Progenitor cell of endocrine pancreas (in vitro differentiated cells): ENCODE measurements around the gene WDFY2. TPM values are rescaled to one million over a fixed set of nuclear protein-coding genes. Genes with fewer than 3 reads are reported as not detected.

Source experiments
- DNase-seq: peaks from one replicate; pipeline ENCODE4 v3.0.0; 2021; ENCODE audit warnings: low spot score; ENCODE audit not compliant: unreplicated experiment
- H3K27ac Mint-ChIP-seq: 2 replicates; pipeline ENCODE4 v1.8.0; 2021; ENCODE audit warnings: mild to moderate bottlenecking, moderate library complexity, mixed read lengths
- H3K27me3 Mint-ChIP-seq: 2 replicates; pipeline ENCODE4 v1.8.0; 2021; ENCODE audit warnings: mixed read lengths
- H3K36me3 Mint-ChIP-seq: 2 replicates; pipeline ENCODE4 v1.8.0; 2022; ENCODE audit warnings: mixed read lengths; ENCODE audit not compliant: insufficient read depth
- H3K4me1 Mint-ChIP-seq: 2 replicates; pipeline ENCODE4 v1.8.0; 2021; ENCODE audit warnings: low read depth, mixed read lengths
- H3K4me3 Mint-ChIP-seq: 2 replicates; pipeline ENCODE4 v1.8.0; 2021; ENCODE audit warnings: low read depth, mild to moderate bottlenecking, moderate library complexity, mixed read lengths
- H3K9me3 Mint-ChIP-seq: 2 replicates; pipeline ENCODE4 v1.8.0; 2021; ENCODE audit warnings: low read depth, mixed read lengths
- total RNA-seq: library from RNA; stranded (reverse); gene quantifications from 2 replicates; pipeline ENCODE4 v1.2.1, GENCODE V29; 2021
- TF ChIP-seq, protein P1 (sequence below): fragments of 200-600 bp; sonication (generic); IDR thresholded peaks from one replicate; pipeline ENCODE4 v1.5.0; 2021; ENCODE audit warnings: antibody characterized with exemption, mild to moderate bottlenecking; ENCODE audit not compliant: unreplicated experiment

Gene WDFY2
- total RNA-seq, 1 donor from 2014 or later, result 17.2 TPM

DNA sequence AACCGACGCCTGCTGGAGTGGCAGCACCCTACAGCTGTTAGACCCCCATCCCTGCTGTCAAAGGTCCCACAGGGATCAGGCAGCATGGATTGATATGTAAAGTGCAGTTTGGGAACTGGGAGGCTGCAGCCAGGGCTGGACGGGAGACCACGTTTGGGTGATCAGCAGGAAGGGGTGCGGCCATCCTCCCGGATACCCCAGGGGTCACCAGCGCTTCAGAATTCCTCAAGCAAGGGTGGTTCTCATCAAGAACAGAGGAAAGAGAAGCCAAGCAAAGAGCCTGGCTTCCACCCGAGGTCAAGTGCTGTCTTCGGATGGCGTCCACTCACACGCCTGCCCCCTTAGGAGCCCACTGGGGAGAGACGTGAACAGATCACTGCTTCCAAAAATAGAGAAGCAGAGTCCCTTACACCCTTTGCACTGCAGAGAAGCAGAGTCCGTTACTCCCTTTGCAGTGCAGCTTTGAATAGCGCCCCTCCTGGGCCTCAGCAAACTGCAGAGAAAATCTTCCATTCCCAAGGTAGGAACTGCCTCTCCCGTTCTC lies 184.2 kb downstream of the WDFY2 start:
- Mint-ChIP-seq H3K4me3 (no peak overlapping the region), H3K27me3 (no peaks in the 10 kb centered on the region), H3K27ac (no peak overlapping the region), H3K36me3 (peaks cover 9% of the 10 kb centered on the region), H3K4me1 (peaks cover 12% of the 10 kb centered on the region), H3K9me3 (no peaks in the 10 kb centered on the region)
- DNase-seq, result no peak
- TF ChIP-seq, protein P1, sequence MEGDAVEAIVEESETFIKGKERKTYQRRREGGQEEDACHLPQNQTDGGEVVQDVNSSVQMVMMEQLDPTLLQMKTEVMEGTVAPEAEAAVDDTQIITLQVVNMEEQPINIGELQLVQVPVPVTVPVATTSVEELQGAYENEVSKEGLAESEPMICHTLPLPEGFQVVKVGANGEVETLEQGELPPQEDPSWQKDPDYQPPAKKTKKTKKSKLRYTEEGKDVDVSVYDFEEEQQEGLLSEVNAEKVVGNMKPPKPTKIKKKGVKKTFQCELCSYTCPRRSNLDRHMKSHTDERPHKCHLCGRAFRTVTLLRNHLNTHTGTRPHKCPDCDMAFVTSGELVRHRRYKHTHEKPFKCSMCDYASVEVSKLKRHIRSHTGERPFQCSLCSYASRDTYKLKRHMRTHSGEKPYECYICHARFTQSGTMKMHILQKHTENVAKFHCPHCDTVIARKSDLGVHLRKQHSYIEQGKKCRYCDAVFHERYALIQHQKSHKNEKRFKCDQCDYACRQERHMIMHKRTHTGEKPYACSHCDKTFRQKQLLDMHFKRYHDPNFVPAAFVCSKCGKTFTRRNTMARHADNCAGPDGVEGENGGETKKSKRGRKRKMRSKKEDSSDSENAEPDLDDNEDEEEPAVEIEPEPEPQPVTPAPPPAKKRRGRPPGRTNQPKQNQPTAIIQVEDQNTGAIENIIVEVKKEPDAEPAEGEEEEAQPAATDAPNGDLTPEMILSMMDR, result peak; percentile 39

DNA sequence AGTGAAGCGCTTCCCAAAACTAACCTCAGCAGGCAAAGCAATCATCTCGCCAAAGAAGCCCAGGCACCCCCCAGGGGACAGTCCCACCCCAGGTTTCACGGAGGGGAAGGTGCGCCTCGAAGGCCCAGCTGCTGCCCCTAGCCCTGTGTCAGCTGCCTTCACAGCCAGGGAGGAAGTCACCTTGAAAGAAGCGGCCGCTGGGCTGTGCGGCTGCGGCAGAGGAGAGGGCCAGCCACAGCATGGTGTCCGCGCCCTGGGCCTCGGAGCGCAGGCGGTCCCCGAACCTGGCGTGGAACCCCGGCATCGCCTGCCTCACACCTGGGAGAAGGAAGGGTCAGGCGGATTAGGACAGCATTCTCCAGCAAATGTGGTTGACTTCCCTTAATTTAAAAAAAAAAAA lies 184.7 kb downstream of the WDFY2 start:
- no peak overlapping the region for H3K27ac Mint-ChIP-seq
- TF ChIP-seq, protein P1, result no peak
- H3K36me3 Mint-ChIP-seq, result peaks cover 9% of the 10 kb centered on the region
- no peak overlapping the region for H3K4me3 Mint-ChIP-seq
- no peaks in the 10 kb centered on the region for H3K9me3 Mint-ChIP-seq
- no peak for DNase-seq
- H3K27me3 Mint-ChIP-seq, result no peaks in the 10 kb centered on the region
- H3K4me1 Mint-ChIP-seq, result peaks cover 11% of the 10 kb centered on the region

DNA sequence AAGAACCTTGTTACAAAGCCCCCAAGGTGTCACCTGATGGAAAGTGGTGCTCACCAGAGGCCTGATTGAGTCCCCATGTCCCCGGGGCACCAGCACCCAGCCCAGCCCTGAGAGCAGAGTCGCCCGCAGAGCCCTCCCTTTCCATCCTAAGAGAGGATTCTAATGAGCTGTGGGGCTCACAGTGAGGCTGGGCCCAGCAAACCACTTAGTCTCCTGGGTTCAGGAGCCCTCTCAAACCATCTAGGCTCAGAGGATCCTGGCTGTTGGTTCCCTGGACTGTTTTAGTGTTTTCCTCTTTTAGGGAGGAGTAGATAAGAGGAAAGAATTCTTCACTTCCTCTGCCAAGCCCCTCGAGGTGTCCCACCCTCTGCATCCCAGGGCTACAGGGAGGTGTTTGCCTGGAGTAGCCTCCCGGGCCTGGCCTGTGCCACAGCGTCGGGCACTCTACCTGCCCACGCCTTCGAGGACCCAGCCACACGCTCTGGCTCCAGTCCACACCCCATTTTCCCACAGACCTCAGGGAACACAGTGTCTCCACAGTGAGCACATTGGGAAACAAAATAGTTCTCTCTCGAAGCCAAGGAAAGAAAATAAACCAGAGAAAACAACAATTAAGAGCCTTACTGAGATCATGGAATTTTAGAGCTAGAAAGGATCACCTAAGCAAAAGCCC lies 185.3 kb downstream of the WDFY2 start:
- Mint-ChIP-seq H3K4me3 (no peak overlapping the region), H3K27ac (peak overlapping the region; percentile 88), H3K4me1 (peaks cover 9% of the 10 kb centered on the region), H3K27me3 (no peaks in the 10 kb centered on the region), H3K36me3 (peaks cover 9% of the 10 kb centered on the region), H3K9me3 (no peaks in the 10 kb centered on the region)
- TF ChIP-seq, protein P1, result no peak
- no peak for DNase-seq

DNA sequence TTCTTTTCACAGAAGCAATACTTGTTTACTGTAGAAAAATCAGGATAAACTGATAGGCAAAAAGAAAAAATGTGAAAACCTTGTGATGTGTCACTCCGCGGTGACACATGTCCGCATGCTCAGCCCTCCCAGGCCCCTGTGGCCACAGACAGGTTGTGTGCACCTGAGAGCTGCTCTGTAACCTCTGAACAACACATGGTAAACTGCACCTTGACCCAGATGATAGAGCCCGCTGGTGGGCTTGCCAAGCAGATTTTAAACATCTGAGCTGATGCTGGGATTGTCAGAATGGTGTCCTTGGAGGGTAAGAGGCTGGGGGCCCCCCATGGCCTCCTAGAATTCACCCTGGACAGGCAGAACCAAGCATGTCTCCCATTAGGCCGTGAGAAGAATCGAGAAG lies 185.9 kb downstream of the WDFY2 start:
- Mint-ChIP-seq H3K4me3 (no peak overlapping the region), H3K9me3 (no peaks in the 10 kb centered on the region), H3K4me1 (peaks cover 9% of the 10 kb centered on the region), H3K27me3 (no peaks in the 10 kb centered on the region), H3K27ac (no peak overlapping the region), H3K36me3 (peaks cover 9% of the 10 kb centered on the region)
- DNase-seq, result no peak
- TF ChIP-seq, protein P1, result no peak

DNA sequence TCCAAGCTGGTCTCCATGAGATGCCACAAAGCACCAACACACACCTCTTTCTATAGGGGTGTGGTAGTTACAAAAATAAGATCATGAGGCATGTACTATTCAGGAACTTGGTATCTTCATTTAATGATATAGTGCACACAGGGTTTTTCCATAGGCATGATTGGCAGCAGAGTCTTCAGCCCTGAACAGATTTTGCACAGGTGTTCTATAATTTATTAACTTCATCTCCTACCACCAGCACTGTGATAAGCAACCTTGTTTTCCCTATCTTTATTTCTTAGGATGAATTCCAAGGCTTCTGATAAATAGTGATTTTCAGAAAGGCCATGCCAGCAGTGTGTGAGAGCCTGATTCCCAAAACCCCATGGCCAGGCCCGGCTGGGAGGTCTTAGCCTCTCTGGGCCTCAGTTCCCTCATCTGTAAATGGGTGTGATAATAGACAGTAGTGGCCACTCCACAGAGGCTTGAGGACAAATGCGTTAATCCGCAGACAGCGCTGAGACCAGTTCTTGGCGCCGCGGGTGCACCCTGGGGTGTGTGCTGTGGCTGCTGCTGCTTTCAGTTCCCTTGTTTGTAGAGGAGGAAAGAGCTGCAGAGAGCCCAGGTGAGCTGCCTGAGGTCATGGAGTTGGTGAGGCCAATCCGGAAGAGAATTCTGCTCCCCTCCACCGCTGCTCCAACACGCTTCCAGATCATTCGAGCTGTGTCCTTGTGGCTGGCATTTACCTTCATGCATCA lies 186.6 kb downstream of the WDFY2 start:
- Mint-ChIP-seq H3K36me3 (peaks cover 9% of the 10 kb centered on the region), H3K27ac (no peak overlapping the region)
- DNase-seq, result no peak

More for the DNA sequence above, 186.6 kb downstream of the WDFY2 start:
- Mint-ChIP-seq H3K27me3 (no peaks in the 10 kb centered on the region), H3K4me1 (peaks cover 9% of the 10 kb centered on the region), H3K4me3 (no peak overlapping the region), H3K9me3 (no peaks in the 10 kb centered on the region)
- TF ChIP-seq, protein P1, result no peak
